Measurements from ENCODE around the gene DDIT3. TPM values are rescaled to one million over a fixed set of nuclear protein-coding genes. Genes with fewer than 3 reads are reported as not detected.
A peak's percentile ranks its signal among the peaks of the same experiment; 100 is the strongest.

Gene DDIT3
- total RNA-seq, 1 experiment from 2014 or later: 84.7 TPM

GRCh38 chr12:57522011-57522886, 1.9 kb upstream of the DDIT3 start, which contains the start of gene MBD6:
MBD6 (plus strand) TSS chr12:57522824; CDS start chr12:57524304, 1,480 bp downstream.
- BruUV-seq (replicated peaks): no TSS peak
- ATAC-seq: peak; percentile 37
- Histone ChIP-seq H2AFZ (ENCODE audit: low read depth, low read length, poor library complexity, severe bottlenecking) (no peak within 1 kb of the TSS), H4K20me1 (ENCODE audit: insufficient read depth) (peaks cover 7% of the 10 kb centered on the region; the same call in 1 of the 2 replicates), H3K9me3 (ENCODE audit: control insufficient read depth in 1 of 2, insufficient read depth in 1 of 2, low read depth in 1 of 2, low read length in 2 of 2) (no peaks in the 10 kb centered on the region), H3K27ac (ENCODE audit: low read depth, low read length) (peak within 1 kb of the TSS; percentile 85), H3K9me2 (ENCODE audit: insufficient read depth) (no peaks in the 10 kb centered on the region), H3K4me2 (ENCODE audit: low read length) (peak within 1 kb of the TSS; percentile 94), H3K4me3 (replicated peaks in 1 of 2; ENCODE audit: low read depth in 1 of 2, low read length in 2 of 2) (peak within 1 kb of the TSS; percentile 60 to 93), H3K9ac (ENCODE audit: low read length) (peak within 1 kb of the TSS; percentile 79), H3K79me2 (ENCODE audit: insufficient read depth, low read length) (peaks cover 56% of the 10 kb centered on the region), H3K27me3 (ENCODE audit: insufficient read depth, low read length) (no peaks in the 10 kb centered on the region), H3K36me3 (ENCODE audit: control insufficient read depth in 1 of 2, insufficient read depth in 2 of 2, low read length in 2 of 2) (peaks cover 12 to 29% of the 10 kb centered on the region in 2 experiments), H3K4me1 (ENCODE audit: control insufficient read depth in 1 of 2, insufficient read depth in 2 of 2, low read length in 2 of 2) (peaks cover 24 to 55% of the 10 kb centered on the region in 2 experiments)
- ChIA-PET POLR2A (no interaction called here), CTCF (no interaction called here), RAD21 (ENCODE audit: low non-redundant PET in 1 of 2, low total read pairs in 2 of 2, uncharacterized antibody in 2 of 2, unreplicated experiment in 2 of 2) (no interaction called here)
- DNase-seq (ENCODE audit: low read depth, low spot score): peak; percentile 75
- TF ChIP-seq TCF7L2 (IDR thresholded peaks at IDR 0.05; ENCODE audit: borderline replicate concordance, extremely low read depth, insufficient read depth, insufficient read length): peak; percentile 96
- TF ChIP-seq POLR2AphosphoS5 (IDR thresholded peaks at IDR 0.05; ENCODE audit: low read depth, low read length): peak; percentile 64
- TF ChIP-seq ZFX (IDR thresholded peaks at IDR 0.05): no peak
- TF ChIP-seq SRF (IDR thresholded peaks at IDR 0.05; ENCODE audit: low read depth): no peak
- intact Hi-C loops (cut with micrococcal nuclease): no loop called here

- DNase-seq (ENCODE audit: low read depth, low spot score): no peak
- Histone ChIP-seq H4K20me1 (ENCODE audit: insufficient read depth) (peaks cover 7% of the 10 kb centered on the region; the same call in 1 of the 2 replicates), H3K9me3 (ENCODE audit: control insufficient read depth in 1 of 2, insufficient read depth in 1 of 2, low read depth in 1 of 2, low read length in 2 of 2) (no peaks in the 10 kb centered on the region), H3K27ac (ENCODE audit: low read depth, low read length) (peak overlapping the region; percentile 85), H3K27me3 (ENCODE audit: insufficient read depth, low read length) (no peaks in the 10 kb centered on the region), H3K9me2 (ENCODE audit: insufficient read depth) (no peaks in the 10 kb centered on the region), H2AFZ (ENCODE audit: low read depth, low read length, poor library complexity, severe bottlenecking) (no peak overlapping the region), H3K4me3 (replicated peaks in 1 of 2; ENCODE audit: low read depth in 1 of 2, low read length in 2 of 2) (peak overlapping the region in 1 of 2 experiments; percentile 93; a peak in 3 of 4 replicates), H3K4me1 (ENCODE audit: control insufficient read depth in 1 of 2, insufficient read depth in 2 of 2, low read length in 2 of 2) (peaks cover 24 to 56% of the 10 kb centered on the region in 2 experiments), H3K9ac (ENCODE audit: low read length) (peak overlapping the region; percentile 79), H3K4me2 (ENCODE audit: low read length) (peak overlapping the region; percentile 94), H3K36me3 (ENCODE audit: control insufficient read depth in 1 of 2, insufficient read depth in 2 of 2, low read length in 2 of 2) (peaks cover 15 to 31% of the 10 kb centered on the region in 2 experiments), H3K79me2 (ENCODE audit: insufficient read depth, low read length) (peaks cover 61% of the 10 kb centered on the region)
- BruUV-seq (replicated peaks): no TSS peak
- intact Hi-C loops (cut with micrococcal nuclease): no loop called here
- peak; percentile 53 for TF ChIP-seq POLR2A (IDR thresholded peaks at IDR 0.05; ENCODE audit: borderline replicate concordance, extremely low read depth, insufficient read depth, insufficient read length)
- no peak for TF ChIP-seq ZFX (IDR thresholded peaks at IDR 0.05)
- RAD21 ChIA-PET (ENCODE audit: low non-redundant PET in 1 of 2, low total read pairs in 2 of 2, uncharacterized antibody in 2 of 2, unreplicated experiment in 2 of 2): interaction anchor here in 1 of 2 experiments (0.7 kb wide), 1 partner anchor 11 kb away, joined by 3 read pairs; no protein-coding TSS in a partner anchor
- ATAC-seq: no peak
- POLR2A ChIA-PET: interaction anchor here (0.9 to 1.3 kb wide), 2 partner anchors 11 to 22 kb away, joined by 3 read pairs; no protein-coding TSS in a partner anchor
- CTCF ChIA-PET: no interaction called here
These were observed 1.3 kb upstream of the DDIT3 start for GRCh38 chr12:57521525-57522010.

All from HCT116 (cell line).